HG02885 (cell line): ENCODE measurements around the gene FUS.
A peak's percentile ranks its signal among the peaks of the same experiment; 100 is the strongest.

Experiments used
- ATAC-seq: cut with Tn5 transposase; IDR thresholded peaks from one replicate; pipeline ENCODE4 v1.9.1; 2021; ENCODE audit warnings: mild to moderate bottlenecking; ENCODE audit not compliant: unreplicated experiment, poor library complexity

Gene FUS

DNA sequence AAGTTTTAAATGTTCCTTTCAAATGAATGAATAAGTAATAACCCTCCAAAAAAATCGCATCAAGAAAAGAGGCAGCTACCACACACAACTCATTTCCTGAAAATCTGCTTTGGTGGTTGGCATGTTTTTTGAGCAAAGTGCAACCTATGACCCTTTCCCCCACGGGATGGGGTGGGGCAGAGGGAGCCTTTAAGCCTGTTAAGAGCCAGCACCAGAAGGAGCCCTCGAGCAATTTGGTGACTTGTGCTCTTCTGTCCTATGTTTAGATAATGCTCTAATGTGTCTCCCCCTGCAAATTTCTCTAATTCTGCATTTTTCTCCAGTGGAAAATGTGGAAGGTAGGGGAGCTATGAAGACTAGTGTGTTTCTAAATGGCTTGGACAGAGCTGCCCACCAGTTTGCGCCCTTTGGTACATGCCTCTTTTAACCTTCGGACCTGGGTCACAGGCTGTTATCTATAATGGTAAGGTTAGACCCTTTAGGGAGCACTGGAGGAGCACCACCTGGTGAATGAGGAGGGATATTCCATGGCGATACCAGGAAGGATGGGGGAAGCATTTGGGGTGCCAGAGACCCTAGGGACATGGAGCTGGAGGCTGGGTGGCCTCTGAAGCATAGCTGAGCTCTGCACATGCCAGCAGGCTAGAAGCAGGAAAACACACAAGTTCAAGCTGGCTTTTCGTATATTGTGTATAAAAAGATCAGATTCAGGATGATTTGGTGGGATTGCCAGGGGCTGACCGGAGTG lies 21.1 kb downstream of the FUS start:
- no peak for ATAC-seq

DNA sequence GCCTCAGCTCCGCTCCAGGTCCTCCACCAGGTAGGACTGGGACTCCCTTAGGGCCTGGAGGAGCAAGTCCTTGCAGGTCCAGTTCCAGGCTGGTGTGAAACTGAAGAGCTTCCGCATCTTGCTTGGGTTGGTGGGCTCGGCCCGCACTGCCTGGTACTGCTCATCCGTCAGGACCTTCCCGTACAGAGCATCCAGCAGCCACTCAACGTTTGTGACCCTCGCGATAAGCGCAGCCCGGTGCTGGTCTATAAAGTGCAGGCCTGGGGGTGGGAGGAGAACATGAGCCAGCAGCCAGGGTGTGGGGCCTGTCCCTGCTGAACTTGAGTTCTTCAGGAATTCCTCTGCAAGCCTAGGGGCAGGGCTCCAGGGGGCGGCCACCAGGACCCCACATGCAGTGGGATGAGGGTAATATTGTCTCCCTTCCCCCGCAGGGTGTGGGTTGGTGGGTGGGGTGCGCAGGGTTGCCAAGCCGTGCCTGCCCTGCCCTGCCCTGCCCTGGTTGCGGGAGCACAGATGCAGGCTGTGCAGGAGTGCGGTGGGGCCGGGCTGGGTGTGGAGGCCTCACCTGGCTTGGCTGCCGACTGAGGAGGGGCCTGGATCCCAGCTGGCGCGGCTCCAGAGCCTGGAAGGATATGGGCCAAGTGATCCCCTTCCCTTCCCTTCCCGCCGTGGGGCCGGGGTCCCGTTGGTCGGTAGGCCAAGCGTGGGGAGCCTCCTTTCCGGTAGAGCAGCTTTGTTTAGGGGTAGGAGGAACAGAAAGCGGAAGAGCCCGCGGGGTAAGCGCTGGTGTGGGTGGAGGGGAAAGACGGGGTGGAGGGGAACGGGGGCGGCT lies 21.9 kb downstream of the FUS start:
- ATAC-seq: peak; percentile 54

DNA sequence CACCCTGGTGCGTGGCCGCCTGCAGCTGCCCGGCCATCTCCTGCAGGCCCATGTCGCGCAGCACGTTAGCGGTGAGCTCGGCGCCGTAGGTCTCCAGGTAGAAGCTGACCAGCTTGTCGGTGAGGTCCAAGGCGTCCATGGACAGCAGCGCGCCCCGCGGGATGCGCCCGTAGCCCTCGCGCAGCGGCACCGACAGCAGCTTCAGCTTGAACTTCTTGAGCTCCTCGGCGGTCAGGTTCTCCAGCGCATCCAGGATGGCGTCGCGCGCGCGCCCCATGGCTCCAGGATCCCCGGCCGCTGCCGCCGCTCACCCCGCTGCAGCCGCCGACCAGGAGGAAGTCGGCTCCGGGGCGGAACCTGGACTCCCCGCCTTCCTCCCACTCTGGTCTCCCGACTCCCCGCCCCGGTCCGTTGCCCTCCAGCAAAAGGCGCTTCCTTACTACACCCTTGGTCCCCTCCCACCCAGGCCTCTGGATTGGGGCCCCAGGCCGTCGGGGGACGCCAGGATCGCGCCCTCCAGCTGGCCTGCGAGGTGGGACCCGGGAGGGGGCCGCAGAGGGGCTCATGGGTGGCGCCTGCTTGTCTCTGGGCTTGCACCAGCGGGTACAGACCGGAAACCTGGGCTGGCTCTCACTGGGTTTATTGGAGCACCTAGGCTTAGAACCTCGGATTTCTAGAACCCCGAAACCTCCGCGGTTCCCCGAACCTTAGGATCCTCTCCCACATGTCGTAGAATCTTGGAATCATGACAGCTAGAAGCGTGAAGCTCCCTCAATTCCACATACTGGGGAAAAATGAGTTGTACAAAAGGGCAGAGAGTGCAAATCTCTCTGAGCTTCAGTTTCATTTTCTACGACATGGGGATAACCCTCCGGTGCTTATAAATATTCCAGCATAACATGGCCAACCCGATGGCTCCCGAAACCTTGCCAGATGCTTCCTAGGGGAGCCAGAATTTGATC lies 22.8 kb downstream of the FUS start, which contains the start of gene PYCARD:
TSS of gene PYCARD (minus strand) at position 347 of the 962 bp plus-strand sequence. CDS start at position 277, 70 bp downstream.
- peak; percentile 45 for ATAC-seq

DNA sequence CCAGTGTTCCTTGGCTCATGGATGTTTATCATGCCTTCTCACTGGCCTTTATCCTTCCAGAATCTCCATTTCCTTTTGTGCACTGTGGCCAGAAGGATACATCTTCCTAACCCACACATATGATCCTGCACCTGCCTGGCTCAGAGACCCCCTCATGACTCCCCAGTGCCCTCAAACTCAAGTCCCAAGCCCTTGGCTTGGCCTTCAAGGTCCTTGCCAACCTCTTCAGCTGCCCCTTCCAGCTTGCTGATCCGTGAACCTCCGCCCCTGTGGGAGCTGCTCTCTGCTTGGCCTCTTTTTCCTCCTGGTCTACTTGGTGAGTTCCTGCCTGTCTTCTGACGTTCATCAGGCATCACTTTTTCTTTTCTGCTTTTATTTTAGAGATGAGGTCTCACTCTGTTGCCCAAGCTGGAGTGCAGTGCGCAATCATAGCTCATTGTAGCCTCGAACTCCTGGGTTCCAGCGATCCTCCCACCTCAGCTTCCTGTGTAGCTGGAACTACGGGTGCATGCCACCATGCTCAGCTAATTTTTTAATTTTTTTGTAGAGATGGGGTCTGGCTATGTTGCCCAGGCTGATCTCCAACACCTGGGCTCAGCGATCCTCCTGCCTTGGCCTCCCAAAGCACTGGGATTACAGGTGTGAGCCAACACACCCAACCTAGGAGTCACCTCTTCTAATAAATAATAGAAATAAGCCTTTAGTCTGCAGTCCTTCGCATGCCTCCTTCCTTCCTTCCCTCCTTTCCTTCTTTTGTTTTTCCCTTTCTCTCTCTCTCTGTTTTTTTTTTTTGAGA lies 25.1 kb downstream of the FUS start:
- ATAC-seq: no peak

DNA sequence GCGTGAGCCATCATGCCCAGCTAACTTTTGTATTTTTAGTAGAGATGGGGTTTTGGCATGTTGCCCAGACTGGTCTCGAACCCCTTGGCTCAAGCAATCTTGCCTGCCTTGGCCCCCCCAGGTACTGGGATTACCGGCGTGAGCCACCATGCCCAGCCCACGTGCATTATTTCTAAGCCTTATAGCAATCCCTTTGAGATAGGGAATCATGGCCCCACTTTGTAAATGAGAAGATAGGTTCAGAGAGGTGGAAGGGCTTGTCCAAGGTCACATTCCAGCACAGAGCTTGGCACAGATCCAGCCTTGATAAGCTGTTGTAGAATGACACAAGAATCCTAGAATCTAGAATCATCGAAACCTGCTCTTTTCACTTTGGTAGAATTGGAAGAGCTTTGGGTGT lies 26.8 kb downstream of the FUS start:
- no peak for ATAC-seq

DNA sequence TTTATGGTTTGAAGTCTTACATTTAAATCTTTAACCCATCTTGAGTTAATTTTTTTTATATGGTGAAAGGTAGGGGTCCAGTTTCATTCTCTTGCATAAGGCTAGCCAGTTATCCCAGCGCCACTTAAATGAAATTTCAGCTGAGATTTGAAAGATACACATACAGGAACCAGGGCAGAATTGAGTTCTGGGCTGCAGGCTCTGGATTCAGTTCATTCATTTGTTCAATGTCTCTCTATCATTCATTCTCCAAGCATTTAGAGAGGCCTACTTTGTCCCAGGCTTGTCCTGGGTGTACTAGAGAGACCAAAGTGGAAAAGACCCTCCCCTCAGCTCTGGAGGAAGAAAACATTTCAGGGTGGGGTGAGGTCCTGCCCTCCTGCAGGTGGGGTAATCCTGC lies 33.4 kb downstream of the FUS start:
- no peak for ATAC-seq

DNA sequence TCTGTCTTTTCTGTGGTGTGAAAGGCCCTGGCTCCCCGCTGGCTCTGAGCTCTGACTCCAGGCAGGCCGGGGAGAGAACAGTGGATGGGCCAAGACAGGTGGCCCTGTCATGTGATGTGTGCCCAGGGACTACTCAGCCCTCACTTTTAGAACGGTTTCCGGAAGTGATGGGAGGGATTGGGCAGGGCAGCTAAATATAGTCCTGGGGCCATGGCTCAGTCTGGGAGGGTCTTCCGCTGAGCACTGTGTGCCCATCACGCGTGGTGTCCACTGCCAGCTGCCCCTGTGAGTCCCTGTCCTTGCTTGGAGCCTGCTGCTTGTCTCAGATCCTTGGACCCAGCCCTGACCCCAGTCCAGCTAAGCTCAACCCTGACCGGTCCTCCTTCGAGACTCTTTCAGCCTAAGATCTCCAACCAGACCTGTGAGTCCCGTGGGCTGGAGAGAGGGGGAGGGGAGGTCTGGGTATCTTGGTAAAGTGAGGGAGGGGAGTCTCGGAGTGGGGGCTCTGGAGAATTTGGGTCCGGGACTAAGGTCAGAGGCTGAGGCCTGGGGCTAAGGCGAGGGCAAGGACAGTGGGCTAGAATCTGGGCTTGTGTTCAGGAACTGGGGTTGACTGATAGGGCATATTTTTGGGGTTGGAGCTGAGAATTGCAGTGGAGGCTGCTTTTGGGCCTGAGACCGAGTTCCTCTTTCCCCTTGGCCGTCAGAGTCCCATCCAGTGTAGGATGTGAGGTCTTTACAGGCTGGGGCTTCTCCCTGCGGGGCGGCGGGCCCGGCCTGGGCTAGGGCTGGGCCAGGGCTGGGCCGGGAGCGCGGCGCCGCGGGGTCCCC lies 34.2 kb downstream of the FUS start, which contains the start of gene TRIM72:
TSS of gene TRIM72 (plus strand) at position 243 of the 831 bp plus-strand sequence. CDS start 620 bp downstream, outside the sequence.
- no peak for ATAC-seq

DNA sequence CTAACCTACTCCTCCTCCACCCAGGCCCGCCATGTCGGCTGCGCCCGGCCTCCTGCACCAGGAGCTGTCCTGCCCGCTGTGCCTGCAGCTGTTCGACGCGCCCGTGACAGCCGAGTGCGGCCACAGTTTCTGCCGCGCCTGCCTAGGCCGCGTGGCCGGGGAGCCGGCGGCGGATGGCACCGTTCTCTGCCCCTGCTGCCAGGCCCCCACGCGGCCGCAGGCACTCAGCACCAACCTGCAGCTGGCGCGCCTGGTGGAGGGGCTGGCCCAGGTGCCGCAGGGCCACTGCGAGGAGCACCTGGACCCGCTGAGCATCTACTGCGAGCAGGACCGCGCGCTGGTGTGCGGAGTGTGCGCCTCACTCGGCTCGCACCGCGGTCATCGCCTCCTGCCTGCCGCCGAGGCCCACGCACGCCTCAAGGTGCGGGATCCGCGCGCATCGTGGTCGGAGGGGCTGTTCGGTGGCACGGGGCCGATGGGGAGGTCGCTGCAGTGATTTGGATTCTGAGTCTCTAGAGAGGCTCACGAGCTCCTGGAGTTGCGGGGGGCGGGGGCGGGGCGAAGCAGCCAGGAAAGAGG lies 34.9 kb downstream of the FUS start:
- no peak for ATAC-seq

DNA sequence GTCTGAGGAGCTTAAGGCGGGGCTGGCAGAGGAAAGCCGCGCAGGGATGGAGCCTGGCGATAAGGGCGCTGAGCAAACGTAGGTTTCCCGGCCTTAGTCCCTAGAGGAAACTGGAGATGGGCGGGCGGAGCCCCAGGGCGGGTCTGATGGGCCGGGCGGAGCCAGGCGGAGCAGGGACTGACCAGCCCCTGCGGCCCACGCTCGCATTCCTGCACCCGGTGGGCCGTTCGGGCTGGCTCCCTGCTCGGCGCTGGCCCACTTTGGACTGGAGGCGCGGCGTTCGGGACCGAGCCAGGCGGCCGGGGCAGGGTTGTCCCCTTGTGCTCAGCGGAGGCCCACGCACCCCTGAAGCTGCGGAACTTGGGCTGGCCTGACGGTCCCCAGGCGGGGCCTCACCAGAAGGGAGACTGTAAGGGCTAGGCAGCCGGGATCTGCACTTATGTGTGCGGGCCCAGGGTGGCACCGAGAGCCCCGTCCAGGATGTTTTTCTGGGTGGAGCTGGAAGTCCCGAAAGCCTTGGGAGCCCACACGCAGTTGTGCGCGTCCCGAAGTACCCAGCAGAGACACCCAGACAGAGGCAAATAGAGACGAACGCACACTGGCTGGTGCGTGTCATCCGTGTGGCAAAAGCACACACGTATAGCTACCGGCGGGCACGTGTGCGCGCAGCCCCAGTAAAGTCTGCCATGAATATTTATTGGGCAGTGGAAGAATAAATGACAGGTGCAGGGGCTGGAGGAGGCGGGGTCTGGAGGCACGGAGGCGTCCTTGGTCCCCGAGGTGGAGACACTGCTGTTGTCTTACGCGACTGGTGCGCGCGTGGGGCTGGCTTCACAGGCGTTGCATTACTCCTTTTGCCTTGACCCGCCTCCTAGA lies 35.6 kb downstream of the FUS start:
- no peak for ATAC-seq

DNA sequence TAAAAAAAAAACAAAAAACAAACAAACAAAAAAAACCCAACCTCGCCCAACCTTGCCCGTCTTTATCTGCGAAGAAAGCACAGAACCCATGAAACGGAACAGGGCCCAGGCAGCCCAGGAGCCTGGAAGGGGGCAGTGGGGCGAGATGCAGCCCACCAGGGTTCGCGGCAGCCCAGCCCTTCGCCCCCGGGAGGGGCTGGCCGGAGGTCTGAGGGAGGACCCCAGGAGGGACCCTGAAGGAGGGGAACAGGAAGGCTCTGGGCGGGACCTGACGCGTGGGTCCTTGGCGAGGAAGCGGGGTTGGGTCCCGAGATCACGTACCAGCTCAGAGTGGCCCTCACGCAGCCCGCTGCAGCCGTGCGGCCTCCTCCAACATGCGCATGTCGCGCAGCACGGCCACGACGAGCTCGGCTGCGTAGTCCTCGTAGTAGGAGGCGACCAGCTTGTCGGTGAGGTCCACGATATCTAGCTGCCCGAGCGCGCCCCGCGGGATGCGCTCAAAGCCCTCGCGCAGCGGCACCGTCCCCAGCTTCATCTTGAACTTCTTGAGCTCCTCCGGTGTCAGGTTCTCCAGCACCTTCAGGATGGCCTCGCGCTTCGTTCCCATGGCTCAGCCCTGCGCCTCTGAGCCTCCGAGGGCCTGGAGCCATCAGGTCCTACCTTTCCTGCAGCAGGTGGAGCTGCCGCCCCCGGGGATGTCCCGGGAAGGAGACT lies 36.6 kb downstream of the FUS start, which contains the start of gene PYDC1:
TSS of gene PYDC1 (minus strand) at position 714 of the 714 bp plus-strand sequence. CDS start at position 607, 107 bp downstream.
- no peak for ATAC-seq

DNA sequence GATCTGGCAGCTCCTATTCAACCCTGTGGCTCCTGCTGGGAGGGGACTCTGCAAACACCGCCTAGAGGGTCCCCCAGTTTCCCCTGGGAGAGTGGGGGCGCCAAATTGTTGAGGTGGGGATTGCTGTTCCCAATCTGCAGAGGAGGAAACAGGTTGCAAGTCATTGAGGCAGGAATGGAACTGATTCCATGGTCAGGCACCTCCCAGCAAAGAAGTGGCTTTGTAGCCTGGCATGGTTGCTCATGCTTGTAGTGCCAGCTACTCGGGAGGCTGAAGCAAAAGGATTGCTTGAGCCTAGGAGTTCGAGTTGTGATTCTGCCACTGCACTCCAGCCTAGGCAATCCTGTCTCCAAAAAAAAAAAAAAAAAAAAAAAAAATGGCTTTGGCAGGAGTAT lies 37.2 kb downstream of the FUS start:
- ATAC-seq: no peak

DNA sequence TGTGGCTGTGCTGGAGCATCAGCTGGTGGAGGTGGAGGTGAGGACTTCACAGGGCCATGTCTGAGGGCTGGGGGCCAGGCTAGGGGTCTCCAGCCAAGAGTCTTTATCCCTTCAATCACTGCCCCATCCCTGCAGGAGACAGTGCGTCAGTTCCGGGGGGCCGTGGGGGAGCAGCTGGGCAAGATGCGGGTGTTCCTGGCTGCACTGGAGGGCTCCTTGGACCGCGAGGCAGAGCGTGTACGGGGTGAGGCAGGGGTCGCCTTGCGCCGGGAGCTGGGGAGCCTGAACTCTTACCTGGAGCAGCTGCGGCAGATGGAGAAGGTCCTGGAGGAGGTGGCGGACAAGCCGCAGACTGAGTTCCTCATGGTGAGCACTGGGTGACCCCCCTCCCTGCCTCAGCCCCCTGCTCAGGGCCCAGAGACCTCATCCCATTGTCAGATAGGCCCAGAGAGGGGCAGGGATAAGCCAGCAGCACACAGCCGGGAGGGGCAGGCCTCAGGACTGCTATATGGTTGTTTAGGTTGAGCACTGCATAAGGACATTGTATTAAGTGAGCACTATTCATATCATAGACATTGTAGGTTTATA lies 39.3 kb downstream of the FUS start:
- no peak for ATAC-seq

DNA sequence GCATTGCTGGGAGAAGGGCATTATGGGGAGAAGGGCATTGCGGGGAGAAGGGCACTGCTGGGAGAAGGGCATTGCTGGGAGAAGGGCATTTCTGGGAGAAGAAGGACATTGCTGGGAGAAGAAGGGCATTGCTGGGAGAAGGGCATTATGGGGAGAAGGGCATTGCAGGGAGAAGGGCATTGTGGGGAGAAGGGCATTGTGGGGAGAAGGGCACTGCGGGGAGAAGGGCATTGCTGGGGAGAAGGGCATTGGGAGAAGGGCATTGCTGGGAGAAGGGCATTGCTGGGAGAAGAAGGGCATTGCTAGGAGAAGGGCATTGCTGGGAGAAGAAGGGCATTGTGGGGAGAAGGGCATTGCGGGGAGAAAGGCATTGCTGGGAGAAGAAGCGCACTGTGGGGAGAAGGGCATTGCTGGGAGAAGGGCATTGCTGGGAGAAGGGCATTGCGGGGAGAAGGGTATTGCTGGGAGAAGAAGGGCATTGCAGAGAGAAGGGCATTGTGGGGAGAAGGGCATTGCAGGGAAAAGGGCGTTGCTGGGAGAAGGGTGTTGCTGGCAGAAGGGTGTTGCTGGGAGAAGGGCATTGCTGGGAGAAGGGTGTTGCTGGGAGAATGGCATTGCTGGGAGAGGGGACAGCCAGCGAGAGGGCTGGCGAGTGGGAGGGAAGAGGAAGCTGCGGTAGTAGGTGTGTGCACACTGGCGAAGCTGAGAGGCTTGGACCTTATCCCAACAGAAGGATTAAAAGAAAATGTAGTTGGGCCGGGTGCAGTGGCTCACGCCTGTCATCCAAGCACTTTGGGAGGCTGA lies 41.6 kb downstream of the FUS start:
- ATAC-seq: no peak

DNA sequence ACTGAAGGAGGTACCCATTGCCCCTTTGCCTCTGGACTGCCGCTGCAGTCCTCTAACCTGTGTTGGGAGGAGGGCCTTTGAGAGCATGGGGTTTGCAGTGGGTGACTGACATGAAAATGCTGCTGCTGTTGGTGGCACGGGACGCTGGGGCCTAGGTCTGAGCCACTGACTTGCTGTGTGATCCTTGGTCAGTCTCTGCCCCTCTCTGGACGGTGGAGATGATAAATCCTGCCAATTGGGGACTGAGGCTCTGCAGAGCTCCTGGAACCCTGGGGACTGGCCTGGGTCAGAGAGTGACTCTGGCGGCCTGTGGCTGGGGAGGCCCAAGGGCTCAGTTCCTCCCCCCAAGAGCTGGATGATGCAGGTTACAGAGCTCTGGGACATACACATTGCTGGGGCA lies 43.1 kb downstream of the FUS start:
- no peak for ATAC-seq
